GM18498 (cell line): ENCODE data around the gene PDS5B.
A peak's percentile ranks its signal among the peaks of the same experiment; 100 is the strongest.
"Not testable (repeated sequence)": the region's sequence is repeated elsewhere in the genome, so short reads cannot be mapped to it uniquely, and the experiment has no call there.

Experiments
- ATAC-seq: cut with Tn5 transposase; IDR thresholded peaks from one replicate; pipeline ENCODE4 v1.9.1; 2021; ENCODE audit warnings: mild to moderate bottlenecking, moderate library complexity; ENCODE audit not compliant: unreplicated experiment

PDS5B gene

DNA sequence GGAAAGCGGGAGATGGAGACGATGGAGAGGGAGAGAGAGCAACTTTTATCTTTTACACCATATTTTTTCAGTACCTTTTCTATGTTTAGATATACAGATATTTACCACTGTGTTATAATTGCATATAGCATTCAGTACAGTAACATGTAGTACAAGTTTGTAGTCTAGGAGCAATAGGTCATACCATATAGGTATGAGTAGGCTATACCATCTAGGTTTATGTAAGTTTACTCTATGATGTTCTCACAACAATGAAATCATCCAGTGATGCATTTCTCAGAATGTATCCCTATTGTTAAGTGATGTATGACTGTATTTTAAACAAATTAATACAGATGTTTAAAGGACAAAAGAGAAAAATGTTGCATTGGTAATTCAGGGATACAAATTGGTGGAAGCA, 136.1 kb downstream of the PDS5B start:
- no peak for ATAC-seq

DNA sequence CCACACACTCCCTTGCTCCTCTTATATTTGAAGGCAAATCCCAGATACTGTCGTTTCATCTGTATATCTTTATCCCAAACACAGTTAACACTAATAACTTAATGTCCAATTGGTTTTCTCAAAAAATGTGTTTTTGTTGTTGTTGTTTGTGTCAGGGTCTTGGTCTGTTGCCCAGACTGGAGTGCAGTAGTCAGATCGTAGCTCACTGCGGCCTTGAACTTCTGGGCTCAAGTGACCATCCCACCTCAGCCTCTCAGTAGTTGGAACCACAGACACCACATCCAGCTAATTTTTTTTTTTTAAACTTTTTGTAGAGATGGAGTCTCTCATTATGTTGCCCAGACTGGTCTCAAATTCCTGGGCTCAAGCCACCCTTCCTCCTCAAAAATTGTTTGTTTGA, 137.7 kb downstream of the PDS5B start:
- no peak for ATAC-seq

DNA sequence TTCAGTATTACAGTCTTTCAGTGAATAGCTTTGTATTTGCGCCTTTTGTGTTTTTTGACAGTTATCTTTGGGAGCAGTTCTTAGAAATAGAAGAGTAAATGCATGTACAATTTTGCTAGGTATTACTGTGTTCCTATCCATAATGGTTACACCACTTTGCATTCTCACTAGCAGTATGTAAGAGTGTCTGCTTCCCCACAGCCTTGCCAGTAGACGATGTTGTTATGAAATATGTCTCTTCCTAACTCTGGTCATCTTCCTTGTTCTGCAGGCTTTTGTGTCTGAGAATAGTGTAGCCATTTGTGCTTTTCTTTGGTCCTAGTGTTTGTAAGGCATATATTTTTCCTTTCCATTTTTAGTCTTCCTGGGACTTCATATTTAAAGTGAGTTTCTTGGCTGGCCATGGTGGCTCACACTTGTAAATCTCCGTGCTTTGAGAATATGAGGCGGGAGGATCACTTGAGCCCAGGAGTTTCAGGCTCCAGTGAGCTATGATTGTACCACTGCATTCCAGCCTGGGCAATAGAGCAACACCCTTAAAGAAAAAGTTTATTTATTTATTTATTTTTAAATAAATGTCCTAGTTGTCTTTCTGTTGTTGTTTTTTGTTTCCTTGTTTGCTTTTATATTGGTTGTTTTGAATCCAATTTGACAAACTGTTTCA, 140.3 kb downstream of the PDS5B start:
- ATAC-seq: no peak

DNA sequence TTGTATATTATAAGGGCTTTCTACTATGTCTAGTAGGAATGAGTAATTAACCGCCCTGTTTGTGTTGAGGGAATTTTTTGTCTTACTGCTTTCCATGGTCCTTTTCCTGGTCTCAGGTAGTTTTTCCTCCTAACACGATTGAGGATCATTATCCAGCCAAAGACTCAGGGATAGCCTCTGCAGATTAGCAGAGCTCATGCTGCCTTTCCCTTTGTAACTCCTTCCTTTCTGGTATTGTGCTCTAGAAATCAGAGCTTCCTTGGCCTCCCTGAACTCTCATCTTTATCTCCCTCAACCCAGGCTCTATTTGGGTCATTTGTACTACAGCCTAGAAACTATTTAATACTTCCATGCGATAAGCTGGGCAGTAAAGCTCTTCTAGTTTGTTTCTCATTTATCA, 142.1 kb downstream of the PDS5B start:
- no peak for ATAC-seq

DNA sequence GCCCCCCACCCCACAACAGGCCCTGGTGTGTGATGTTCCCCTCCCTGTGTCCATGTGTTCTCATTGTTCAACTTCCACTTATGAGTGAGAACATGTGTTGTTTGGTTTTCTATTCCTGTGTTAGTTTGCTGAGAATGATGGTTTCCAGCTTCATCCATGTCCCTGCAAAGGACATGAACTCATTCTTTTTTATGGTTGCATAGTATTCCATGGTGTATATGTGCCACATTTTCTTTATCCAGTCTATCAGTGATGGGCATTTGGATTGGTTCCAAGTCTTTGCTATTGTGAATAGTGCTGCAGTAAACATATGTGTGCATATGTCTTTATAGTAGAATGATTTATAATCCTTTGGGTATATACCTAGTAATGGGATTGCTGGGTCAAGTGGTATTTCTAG, 142.8 kb downstream of the PDS5B start:
- not testable (repeated sequence) for ATAC-seq

DNA sequence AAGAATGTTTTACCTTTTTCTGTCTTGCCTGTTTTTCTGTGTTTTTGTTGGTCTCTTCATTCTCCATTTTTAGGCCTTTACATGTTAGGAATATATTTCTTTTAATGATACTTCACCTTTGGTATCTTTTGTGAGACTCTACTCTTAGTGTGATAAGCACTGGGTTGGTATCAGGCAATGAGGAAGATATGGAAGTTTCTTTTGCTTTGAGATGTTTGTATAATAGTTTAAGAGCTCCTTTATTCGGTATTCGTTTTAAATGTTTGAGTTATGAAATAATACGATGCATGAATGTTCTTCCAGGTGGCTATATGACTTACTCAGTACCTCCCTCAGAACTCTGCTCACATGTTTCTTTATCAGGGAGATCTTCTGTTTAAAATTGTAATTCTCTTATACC, 144.8 kb downstream of the PDS5B start:
- no peak for ATAC-seq

DNA sequence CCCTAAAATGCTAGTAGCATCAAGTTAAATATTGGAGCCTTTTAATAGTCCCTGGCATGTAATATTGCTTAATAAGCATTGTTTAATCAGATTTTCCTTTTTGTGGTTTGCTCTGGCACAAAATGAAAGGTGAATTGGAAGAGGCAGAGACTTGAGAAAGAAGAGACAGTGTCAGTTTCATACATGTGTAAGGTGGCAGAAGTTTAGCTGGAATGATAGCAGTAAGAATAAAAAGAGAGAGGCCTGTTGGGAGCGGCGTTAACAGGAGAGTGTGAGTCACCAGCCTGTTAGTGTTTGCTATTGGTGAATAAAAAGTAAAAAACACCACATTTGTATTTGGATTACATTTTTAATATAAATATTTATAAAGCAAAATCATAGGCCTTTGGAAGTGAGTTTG, 145.3 kb downstream of the PDS5B start:
- ATAC-seq: no peak

DNA sequence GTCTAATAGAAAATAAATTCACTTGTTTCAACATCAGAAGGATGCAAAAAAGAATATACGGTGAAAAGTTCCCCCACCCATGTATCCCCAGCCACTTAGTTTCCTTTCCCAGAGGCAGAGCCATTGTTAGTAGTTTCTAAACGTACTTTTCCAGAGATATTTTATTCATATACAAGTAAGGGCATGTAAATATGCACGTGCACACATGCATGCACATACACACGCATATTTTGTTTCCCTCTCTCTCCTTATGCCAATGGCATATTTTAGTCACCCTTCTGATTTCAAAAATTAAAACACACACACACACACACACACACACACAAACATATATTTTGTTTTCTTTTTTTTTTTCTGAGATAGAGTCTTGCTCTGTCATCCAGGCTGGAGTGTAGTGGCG, 147.4 kb downstream of the PDS5B start:
- ATAC-seq: no peak

DNA sequence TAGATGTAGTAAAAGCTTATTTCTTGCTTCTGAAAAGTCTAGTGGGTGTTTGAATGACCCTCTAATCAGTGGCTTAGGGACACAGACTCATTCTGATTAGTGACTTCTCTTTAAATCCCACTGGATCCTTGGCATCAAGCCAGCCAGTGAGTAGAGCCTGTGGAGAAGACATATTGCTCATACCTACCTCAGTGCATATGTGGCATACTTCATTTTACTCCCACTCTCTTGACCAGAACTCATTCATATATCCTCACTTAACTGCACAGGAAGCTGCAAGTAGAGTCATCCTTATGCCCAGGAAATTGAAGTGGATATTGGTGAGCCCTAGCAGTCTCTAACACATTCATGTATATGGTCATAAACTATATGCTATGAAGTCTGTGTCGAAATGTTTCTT, 148.3 kb downstream of the PDS5B start:
- ATAC-seq: no peak

DNA sequence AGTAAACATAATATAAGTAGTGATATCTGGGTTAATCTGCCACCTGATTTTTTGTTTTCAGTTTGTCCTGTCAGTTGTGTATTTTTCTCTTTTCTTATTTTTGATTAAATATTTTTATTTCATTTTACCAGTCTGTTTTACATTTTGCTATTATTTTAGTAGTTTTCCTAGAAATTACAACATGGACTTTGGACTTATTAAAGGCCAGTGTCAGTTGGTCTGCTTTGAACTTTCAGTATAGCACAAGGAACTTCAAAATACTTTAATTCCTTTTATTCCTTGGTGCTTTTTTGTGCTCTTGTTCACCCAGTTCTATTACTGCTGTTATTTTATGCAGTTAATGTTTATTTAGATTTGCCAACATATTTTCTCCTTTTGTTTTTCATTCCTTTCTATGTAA, 149.6 kb downstream of the PDS5B start:
- no peak for ATAC-seq

DNA sequence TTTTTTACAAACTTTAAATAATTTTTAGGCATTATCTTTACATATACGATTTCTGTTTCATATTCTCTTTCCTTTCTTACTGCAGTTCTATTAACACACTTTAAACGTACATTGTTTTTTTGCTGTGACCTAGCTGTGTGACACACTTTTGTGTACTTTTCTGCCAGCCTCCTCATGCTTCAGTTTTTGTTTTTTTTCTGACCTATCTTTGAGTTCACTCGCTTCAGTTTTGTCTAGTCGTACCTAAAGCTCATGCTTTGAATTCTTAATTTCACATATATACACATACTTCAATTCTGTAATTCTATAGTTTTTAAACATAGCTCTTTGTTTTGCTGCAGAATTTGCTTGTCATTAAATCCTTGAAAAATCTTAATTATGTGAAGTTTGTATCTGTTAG, 150.4 kb downstream of the PDS5B start:
- peak; percentile 33 for ATAC-seq

DNA sequence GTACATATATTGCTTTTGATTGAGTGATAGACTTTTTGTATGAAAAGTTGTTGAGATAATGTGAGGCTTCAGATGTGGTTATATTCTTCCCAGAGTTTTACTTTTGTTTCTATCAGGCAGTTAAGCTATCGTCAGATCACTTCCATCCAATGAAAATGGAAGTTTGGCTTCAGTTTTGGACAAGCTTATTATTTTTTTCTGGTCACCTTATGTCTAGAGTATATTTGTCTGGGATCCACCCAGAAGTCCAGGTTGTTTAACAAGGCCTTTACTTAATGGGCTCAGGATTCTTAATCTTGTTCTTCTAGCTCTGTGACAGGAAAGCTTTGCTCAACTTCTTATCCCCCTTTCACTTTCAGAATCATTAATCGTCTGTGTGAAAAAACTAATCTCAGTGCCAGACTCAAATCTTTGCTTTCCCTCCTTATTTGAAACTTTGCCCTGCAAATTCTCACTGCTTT, 150.9 kb downstream of the PDS5B start:
- ATAC-seq: peak; percentile 73

DNA sequence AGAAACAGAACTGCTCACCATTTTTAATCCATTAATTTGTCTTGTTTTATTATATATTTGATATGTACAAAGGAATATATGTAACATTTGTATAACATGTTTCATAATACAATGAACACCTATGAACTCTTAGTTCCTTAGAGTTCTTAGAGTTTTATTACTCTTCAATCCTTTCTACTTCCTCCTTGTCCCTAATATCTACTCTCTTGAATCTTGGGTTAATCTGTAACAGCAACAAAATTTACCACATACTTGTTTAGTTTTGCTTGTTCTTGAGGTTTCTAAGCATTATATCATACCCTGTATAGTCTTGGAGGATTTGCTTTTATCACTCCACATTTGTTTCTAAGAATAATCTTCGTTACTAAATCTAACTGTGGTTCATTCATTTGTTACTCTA, 151.4 kb downstream of the PDS5B start:
- peak; percentile 54 for ATAC-seq

DNA sequence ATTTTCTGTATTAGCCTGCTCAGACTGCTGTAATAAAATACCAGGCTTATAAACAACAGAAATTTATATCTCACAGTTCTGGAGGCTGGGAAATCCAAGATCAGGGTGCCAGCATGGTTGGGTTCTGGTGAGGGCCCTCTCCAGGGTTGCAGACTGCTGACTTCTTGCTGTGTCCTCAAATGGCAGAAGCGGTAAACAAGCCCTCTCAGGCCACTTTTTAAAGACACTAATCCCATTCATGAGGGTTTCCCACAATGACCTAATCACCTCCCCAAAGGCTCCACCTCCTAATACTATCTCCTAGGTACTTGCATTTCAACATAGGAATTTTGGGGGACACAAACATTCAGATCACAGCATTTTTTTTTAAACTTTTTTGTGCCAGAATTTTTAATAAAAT, 159.3 kb downstream of the PDS5B start:
- ATAC-seq: no peak

DNA sequence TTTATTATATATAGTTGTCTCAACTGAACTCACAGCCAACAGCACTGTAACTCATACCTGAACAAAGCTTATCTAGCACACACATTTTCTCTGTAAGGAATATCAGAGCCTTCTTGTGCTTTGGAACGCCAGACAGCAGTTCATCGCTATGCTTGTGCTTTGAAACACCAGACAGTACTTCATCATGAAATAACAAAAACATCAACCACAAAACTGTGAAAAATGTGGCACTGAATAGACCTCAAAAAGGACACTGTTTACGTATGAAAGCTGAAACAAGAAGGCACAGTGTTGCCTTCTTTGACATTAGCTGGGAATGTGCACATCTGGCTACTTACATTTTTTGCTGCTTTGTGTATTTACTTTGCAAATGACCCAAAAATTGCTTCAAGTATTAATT, 160.2 kb downstream of the PDS5B start:
- ATAC-seq: no peak

DNA sequence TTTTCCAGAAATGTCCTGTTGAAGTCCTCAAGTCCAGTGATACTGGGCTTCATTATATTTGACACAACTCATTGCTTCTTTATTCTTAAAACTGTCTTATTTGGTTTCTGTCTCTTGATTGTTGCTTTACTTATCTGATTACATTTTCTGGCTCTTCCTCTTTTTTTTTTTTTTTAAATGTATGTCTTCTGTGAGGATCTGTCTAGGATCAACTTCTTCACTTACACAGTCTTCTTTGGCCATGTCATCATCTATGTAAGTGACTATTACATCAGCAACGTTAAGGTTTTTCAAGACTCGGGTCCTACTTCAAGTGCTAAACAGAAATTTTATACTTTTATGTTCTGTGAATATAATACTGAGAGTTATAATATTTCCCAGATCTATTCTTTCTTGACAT, 162.1 kb downstream of the PDS5B start:
- no peak for ATAC-seq

DNA sequence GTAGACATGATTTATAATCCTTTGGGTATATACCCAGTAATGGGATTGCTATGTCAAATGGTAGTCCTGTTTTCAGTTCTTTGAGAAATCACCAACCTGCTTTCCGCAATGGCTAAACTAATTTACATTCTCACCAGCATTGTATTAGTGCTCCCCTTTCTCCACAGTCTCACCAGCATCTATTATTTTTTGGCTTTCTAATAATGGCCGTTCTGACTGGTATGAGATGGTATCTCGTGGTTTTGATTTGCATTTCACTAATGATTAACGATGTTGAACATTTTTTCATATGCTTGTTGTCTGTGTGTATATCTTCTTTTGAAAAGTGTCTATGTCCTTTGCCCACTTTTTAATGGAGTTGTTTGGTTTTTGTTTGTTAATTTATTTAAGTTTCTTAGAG, 165.1 kb downstream of the PDS5B start:
- ATAC-seq: no peak

DNA sequence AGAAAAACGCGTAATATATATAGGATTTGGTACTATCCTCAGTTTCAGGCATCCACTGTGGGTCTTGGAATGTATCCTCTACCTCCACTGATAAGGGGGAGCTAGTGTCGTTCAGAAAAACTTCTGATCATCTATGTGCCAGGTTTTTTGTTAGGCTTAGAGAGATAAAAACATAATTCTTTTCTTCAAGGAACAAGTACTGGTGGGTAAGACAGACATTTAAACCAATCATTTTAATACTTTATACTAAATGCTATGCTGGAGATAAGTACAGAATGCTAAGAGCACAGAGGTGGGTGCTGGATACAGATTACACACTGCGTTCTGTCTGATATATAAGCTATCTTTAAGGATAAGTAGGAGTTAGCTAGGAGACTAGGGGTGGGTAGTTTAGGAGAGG, 166.1 kb downstream of the PDS5B start:
- ATAC-seq: no peak

DNA sequence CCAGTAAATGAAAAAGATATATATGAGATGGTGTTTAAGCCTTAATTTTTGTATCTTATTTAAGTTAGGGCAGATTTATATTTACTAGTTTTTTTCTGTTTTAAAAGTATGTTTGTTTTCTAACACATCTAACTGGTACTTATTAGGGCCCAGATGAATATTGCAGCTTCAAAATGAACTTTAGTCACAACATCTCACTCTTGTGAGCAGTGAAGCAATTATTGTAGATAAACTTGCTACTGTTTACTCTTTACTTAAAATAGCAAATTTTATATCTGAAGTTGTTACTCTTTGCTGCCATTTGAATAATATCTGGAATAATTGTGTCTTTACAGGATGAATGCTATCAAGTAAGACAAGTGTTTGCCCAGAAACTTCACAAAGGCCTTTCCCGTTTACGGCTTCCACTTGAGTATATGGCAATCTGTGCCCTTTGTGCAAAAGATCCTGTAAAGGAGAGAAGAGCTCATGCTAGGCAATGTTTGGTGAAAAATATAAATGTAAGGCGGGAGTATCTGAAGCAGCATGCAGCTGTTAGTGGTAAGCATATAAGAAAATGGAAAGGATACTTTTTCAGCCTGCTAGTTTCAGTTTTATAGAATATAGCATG, 166.8 kb downstream of the PDS5B start:
- ATAC-seq: no peak

DNA sequence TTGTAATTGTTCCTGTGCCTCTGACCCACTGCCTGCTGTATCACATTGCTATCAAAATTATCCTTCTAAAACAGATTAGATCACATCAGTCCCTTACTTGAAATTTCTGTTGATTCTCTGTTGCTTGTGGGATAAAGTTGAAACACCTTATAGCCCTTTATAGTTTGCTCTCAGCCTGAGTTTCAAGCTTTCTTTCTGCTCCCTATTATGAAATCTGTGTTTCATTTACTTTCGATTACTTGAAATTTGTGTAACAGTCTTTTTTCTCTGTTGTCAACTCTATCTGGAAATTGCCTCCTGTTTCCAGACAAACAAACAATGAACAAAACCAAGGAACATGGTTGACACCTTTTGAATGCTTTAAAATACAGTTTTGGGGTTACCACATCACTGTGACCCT, 167.9 kb downstream of the PDS5B start:
- no peak for ATAC-seq

DNA sequence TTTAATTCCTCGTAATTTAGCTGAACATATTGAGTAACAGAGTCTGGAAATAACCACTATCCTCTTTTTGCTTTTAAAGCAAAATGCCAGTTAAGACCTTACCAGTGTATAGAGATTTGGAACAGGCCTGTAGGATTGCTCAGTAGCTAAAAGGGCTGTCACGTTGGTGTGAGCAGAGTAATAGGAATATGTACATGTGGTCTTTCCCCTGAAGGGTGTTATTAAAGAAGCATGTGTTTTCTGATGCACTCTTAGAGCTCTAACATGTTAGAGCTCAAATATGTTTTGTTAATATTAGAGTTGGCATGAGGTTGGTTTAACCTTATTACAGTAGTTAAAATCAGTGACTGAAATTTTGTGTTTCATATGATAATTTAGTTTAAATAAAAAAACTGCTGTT, 172.9 kb downstream of the PDS5B start:
- ATAC-seq: no peak

DNA sequence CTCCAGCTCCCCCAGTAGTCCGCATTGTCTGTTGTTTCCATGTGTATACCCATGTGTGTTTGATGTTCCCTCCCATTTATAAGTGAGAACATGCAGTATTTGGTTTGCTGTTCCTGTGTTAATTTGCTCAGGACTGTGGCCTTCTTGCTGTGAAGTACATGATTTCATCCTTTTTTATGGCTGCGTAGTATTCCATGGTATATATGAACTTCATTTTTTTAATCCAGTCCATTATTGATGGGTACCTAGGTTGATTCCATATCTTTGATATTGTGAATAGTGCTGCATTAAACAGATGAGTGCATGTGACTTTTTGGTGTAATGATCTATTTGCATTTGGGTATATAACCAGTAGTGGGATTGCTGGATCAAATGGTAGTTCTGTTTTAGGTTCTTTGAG, 175.2 kb downstream of the PDS5B start:
- ATAC-seq: no peak

DNA sequence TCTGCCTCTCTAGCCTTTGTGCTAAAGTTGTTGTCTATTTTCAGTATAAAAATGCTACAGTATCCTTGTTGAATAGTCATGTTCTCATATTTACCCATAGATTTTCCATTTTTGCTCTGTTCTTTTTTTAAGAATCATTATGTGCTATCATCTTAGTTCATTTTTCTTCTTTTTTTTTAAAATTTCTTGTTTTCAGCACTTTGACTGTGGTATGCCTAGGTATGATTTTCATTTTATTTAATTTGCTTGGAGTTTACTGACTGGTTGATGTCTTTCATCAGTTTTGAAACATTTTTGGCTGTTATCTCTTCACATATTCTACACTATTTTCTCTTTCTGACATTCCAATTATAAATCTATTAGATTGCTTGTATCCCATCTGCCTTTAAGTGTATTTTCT, 192.9 kb downstream of the PDS5B start:
- no peak for ATAC-seq
